ENCODE measurements around the gene SHROOM3. TPM values are rescaled to one million over a fixed set of nuclear protein-coding genes. Genes with fewer than 3 reads are reported as not detected.

Gene SHROOM3
- polyA plus RNA-seq, 4 donors: 33.3 to 39.2 (median 37.6) TPM

Other genes with a start within 250 kb of the SHROOM3 start
- 100 to 1,000 TPM; 169 to 231 (median 203) TPM for gene SCARB2, start 221.4 kb upstream of the SHROOM3 start, polyA plus RNA-seq (ENCODE audit: insufficient read length in 4 of 4)
- gene FAM47E, start 183.5 kb upstream of the SHROOM3 start, polyA plus RNA-seq (ENCODE audit: insufficient read length in 4 of 4): 1 to 10 TPM; 6.1 to 9.6 (median 8.2) TPM
- 1 to 10 TPM; 1.2 to 2.1 (median 1.8) TPM for gene STBD1, start 128.5 kb upstream of the SHROOM3 start, polyA plus RNA-seq (ENCODE audit: insufficient read length in 4 of 4)
- gene CCDC158, start 14.1 kb upstream of the SHROOM3 start, polyA plus RNA-seq (ENCODE audit: insufficient read length in 4 of 4): 1 to 10 TPM in 1 of 4 donors, under 1 TPM in 3; 0.55 to 1.0 (median 0.77) TPM